AG09309 (cell line): ENCODE data around the gene SOST.

Source experiments
- DNase-seq: peaks from one replicate; pipeline ENCODE4 v3.0.0-alpha.2; 2010; ENCODE audit warnings: low read depth
- H3K4me3 ChIP-seq: 2 replicates; pipeline ENCODE4 v1.5.1; 2011; ENCODE audit warnings: mild to moderate bottlenecking, low read depth, low read length, moderate library complexity; ENCODE audit not compliant: control insufficient read depth
- TF ChIP-seq, protein P1 (sequence below): IDR thresholded peaks from 2 replicates; pipeline ENCODE4 v1.5.1; 2011; ENCODE audit warnings: mild to moderate bottlenecking, low read depth, low read length, inconsistent platforms; ENCODE audit not compliant: insufficient read depth, control insufficient read depth; ENCODE audit errors: missing control alignments

Gene SOST

DNA sequence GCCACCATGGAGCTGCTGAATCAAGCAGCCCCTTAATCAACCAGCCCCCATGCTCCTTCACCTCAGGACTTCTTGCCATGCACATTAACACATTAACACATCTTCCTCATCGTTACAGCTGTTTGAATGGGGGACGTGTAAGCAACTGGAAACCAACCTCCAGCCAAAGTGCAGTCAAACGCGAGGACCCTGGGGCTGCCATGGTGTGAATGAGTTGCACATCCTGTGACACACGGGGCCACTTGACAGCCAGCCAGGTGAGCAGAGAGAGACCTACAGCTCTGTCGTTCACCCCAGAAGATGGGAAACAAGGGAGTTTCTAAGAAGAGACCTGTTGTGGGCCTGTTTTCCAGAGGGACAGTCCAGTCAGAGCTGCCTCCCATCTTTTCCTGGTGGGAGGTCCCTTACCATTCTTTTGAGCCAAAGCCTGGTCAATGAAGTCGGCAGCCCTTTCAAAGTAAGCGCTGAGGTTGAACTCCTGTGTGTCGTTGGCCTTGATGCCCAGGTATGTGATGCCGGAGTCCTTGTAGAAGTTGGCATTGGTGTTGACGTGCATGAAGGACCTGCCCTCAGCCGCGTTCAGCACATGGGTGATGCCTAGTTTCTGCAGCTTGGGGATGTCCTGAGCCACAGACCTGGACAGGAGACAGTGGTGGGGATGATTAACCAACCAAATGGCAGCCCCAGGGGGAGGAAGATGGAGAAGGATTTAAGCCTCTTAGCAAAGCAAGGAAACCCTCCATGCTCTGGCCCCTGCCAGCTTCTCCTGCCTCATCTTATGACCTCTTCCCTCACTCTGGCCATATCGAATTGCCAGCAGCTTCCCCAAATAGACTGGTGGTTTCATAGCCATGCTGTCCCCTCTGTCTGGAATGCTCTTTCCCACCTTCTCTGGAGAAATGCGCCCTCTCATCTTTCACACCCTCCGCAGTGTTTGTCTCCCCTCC lies 16.0 kb upstream of the SOST start:
- DNase-seq, result no peak
- H3K4me3 ChIP-seq, result no peak overlapping the region
- TF ChIP-seq, protein P1, sequence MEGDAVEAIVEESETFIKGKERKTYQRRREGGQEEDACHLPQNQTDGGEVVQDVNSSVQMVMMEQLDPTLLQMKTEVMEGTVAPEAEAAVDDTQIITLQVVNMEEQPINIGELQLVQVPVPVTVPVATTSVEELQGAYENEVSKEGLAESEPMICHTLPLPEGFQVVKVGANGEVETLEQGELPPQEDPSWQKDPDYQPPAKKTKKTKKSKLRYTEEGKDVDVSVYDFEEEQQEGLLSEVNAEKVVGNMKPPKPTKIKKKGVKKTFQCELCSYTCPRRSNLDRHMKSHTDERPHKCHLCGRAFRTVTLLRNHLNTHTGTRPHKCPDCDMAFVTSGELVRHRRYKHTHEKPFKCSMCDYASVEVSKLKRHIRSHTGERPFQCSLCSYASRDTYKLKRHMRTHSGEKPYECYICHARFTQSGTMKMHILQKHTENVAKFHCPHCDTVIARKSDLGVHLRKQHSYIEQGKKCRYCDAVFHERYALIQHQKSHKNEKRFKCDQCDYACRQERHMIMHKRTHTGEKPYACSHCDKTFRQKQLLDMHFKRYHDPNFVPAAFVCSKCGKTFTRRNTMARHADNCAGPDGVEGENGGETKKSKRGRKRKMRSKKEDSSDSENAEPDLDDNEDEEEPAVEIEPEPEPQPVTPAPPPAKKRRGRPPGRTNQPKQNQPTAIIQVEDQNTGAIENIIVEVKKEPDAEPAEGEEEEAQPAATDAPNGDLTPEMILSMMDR, result no peak

DNA sequence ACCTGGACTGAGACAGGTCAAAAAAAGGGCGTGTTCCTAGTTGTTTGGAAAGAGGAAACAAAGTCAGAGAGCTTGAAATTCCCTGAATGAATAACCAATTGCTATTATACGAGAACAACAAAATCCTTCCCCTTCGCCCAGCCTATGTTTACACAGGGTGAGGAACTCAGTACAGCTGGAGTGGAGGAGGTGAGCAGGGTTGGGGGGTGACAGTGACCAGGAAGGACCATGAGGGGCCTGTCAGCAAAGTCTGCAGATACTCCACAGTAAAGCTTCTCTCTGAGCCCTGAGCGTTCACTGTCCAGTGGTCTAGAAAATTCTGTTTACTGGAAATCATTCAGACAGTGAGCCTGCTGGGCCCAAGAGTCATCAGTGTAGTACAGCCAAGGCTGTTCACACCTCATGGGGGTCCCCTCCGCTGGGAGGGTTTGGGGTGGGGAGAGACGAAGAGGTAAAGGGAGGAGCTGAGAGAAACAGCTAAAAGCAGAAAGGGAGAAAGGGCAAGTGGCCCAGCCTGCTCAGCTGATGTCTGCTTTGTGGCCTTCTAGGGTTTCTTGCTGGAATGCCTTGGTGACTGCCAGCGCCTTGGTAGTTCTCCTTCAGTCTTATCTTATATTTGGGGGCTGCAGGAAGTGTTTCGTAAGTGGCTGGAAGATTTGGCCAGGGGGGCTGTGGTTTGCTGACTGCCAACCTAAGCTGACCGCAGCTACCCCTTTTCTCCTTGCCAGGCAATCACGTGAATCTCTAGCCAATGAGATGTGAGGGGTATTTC lies 14.5 kb upstream of the SOST start:
- H3K4me3 ChIP-seq, result no peak overlapping the region
- TF ChIP-seq, protein P1, result no peak
- no peak for DNase-seq

- DNase-seq, result no peak
- TF ChIP-seq, protein P1, result no peak
- no peak overlapping the region for H3K4me3 ChIP-seq
Observed at GRCh38 chr17:43771463-43771862, 12.9 kb upstream of the SOST start.

DNA sequence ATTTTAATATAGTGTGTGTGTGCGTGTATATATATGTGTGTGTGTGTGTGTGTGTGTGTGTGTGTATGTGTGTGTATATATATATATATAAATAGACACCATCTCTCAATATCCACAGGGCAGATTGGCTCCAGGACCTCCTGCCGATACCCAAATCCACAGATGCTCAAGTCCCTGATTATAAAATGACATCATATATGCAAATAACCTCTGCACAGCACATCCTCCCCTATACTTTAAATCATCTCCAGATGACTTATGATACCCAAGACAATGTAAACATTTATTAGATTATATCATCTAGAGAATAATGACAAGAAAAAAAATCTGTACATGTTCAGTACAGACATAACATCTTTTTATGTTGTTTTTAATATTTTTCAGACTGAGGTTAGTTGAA lies 12.4 kb upstream of the SOST start:
- DNase-seq, result no peak
- no peak overlapping the region for H3K4me3 ChIP-seq
- TF ChIP-seq, protein P1, result no peak

DNA sequence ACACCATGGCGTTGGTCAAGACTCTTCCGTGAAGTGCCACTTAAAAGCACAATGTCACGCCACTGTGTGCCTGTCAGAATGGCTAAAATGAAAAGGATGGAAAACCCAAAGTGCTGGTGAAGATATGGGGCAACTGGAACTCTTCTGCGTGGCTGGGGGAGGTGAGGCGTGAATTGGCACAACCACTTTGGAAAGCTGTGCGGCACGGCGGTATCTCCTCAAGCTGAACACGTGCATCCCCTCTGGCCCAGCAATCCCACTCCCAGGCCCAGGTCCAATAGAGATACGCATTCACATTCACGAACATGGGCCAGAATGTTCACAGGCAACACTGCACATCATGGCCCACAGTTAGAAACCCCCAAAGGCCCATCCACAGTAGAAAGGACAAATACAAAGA lies 11.3 kb upstream of the SOST start:
- no peak for DNase-seq
- TF ChIP-seq, protein P1, result no peak
- no peak overlapping the region for H3K4me3 ChIP-seq

DNA sequence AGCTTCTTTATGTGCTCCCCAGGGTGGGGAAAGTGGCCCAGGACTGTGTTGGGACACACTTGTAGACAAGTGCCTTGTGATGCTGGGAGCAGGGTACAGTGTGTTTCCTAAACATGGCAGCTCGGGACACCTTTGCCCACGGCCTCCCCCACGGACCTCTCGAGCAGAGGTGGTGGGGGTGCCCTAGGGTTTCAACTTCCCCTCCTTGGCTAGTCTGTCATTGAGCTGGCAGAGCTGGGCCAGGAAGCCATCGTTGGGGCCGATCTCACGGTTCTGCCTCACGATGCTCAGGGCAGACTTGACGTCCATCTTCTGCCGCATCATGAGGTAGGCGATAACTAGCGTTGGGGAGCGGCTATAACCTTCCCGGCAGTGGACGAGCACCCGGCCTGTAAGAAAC lies 10.8 kb upstream of the SOST start:
- TF ChIP-seq, protein P1, result no peak
- no peak overlapping the region for H3K4me3 ChIP-seq
- DNase-seq, result no peak
